Endothelial cell of umbilical vein (primary cell): Measurements from ENCODE around the gene BCAS3. TPM values are rescaled to one million over a fixed set of nuclear protein-coding genes. Genes with fewer than 3 reads are reported as not detected.

Experiments used
- BruUV-seq: library from RNA; stranded (reverse); fragments of 400-500 nt; replicated peaks from 2 replicates; lab custom pipeline; 2021; lab: Mats Ljungman, UMichigan
- CTCF ChIA-PET: fragments of 300-600, 350-600 bp; sonication (Branson Sonifier 250); formaldehyde crosslinking; loops from one replicate; lab custom pipeline; 2021; ENCODE audit warnings: antibody characterized with exemption, inconsistent platforms; lab: Charles Lee
- POLR2A ChIA-PET: fragments of 300-600, 350-600 bp; sonication (Branson Sonifier 250); formaldehyde crosslinking; loops from one replicate; lab custom pipeline; 2021; ENCODE audit warnings: antibody characterized with exemption, inconsistent platforms; lab: Charles Lee
- DNase-seq: peaks from one replicate; pipeline ENCODE4 v3.0.0-alpha.2; 2011; ENCODE audit warnings: low read depth, low spot score
- FAIRE-seq: peaks from 2 replicates; lab custom pipeline; 2011; peaks lifted over from hg19 to GRCh38; lab: Jason Lieb, UNC
- H2AFZ ChIP-seq: 2 replicates; pipeline ENCODE4 v1.6.0; 2012; ENCODE audit warnings: low read depth, low read length, control low read depth, inconsistent platforms
- H3K27ac ChIP-seq: 2 replicates; pipeline ENCODE4 v1.5.1; 2011; ENCODE audit warnings: low read depth, mild to moderate bottlenecking, control low read depth, low read length, moderate library complexity; ENCODE audit not compliant: insufficient read depth
- H3K27me3 ChIP-seq, 2 experiments: 2 replicates each; pipeline versions ENCODE4 v1.6.0 to v1.6.1; 2011; ENCODE audit warnings: low read length in 2 of 2, mixed read lengths in 1 of 2; ENCODE audit not compliant: control insufficient read depth in 2 of 2, insufficient read depth in 2 of 2
- H3K36me3 ChIP-seq, 2 experiments: 2 replicates in 1 of 2; 3 replicates in 1 of 2; pipeline ENCODE4 v1.5.1; 2011; ENCODE audit warnings: low read length in 2 of 2, mild to moderate bottlenecking in 1 of 2, moderate library complexity in 1 of 2; ENCODE audit not compliant: control insufficient read depth in 2 of 2, insufficient read depth in 2 of 2; ENCODE audit errors: extremely low read depth in 1 of 2
- H3K4me1 ChIP-seq: 3 replicates; pipeline ENCODE4 v1.5.1; 2011; ENCODE audit warnings: mild to moderate bottlenecking, low read length; ENCODE audit not compliant: control insufficient read depth, insufficient read depth; ENCODE audit errors: extremely low read depth
- H3K4me2 ChIP-seq: 2 replicates; pipeline ENCODE4 v1.6.1; 2011; ENCODE audit warnings: low read length, control low read depth, mixed read lengths; ENCODE audit not compliant: insufficient read depth
- H3K4me3 ChIP-seq, 3 experiments: fragments of 200-600 bp in 1 of 3; sonication (generic), shearing (Covaris generic) in 1 of 3; replicated peaks in 1 of 3; 2 replicates each; pipeline ENCODE4 v1.5.1; 2011 to 2016; ENCODE audit warnings: control low read depth in 3 of 3, low read length in 3 of 3, mild to moderate bottlenecking in 2 of 3, inconsistent platforms in 1 of 3, low read depth in 1 of 3, moderate library complexity in 1 of 3; ENCODE audit not compliant: insufficient read depth in 1 of 3
- H3K79me2 ChIP-seq: 2 replicates; pipeline ENCODE4 v1.6.0; 2012; ENCODE audit warnings: low read length, inconsistent platforms; ENCODE audit not compliant: control insufficient read depth, insufficient read depth
- H3K9ac ChIP-seq: replicated peaks from 2 replicates; pipeline ENCODE3; 2011; ENCODE audit warnings: low read length, control low read depth; ENCODE audit not compliant: insufficient read depth; ENCODE audit errors: extremely low read depth
- H3K9me1 ChIP-seq: replicated peaks from 3 replicates; pipeline ENCODE4 v1.6.0; 2011; ENCODE audit warnings: mild to moderate bottlenecking, low read length; ENCODE audit not compliant: control insufficient read depth, insufficient read depth; ENCODE audit errors: extremely low read depth
- H3K9me3 ChIP-seq: replicated peaks from 2 replicates; pipeline ENCODE4 v1.5.1; 2012; ENCODE audit warnings: low read length, inconsistent platforms; ENCODE audit not compliant: control insufficient read depth, insufficient read depth
- H4K20me1 ChIP-seq: replicated peaks from 2 replicates; pipeline ENCODE3; 2011; ENCODE audit warnings: mild to moderate bottlenecking, low read length; ENCODE audit not compliant: control insufficient read depth, insufficient read depth; ENCODE audit errors: extremely low read depth
- EZH2 ChIP-seq: IDR thresholded peaks from 2 replicates; pipeline ENCODE4 v1.6.1; 2012; ENCODE audit warnings: borderline replicate concordance, low read depth, mild to moderate bottlenecking, moderate library complexity, low read length, inconsistent platforms; ENCODE audit not compliant: severe bottlenecking
- FOS ChIP-seq: IDR thresholded peaks from 2 replicates; pipeline ENCODE4 v1.6.1; 2011; ENCODE audit warnings: mild to moderate bottlenecking, low read length, moderate library complexity, borderline replicate concordance; ENCODE audit not compliant: insufficient read depth
- GATA2 ChIP-seq: IDR thresholded peaks from 2 replicates; pipeline ENCODE4 v1.7.0; 2011; ENCODE audit warnings: low read depth, mild to moderate bottlenecking, moderate library complexity, mixed read lengths, low read length; ENCODE audit not compliant: insufficient read length, insufficient read depth
- JUN ChIP-seq: IDR thresholded peaks from 2 replicates; pipeline ENCODE4 v1.6.1; 2011; ENCODE audit warnings: borderline replicate concordance, low read depth; ENCODE audit not compliant: insufficient read length, insufficient read depth
- MYC ChIP-seq: IDR thresholded peaks from one replicate; pipeline ENCODE4 v1.6.1; 2011; ENCODE audit warnings: mild to moderate bottlenecking, low read depth, low read length
- POLR2A ChIP-seq: IDR thresholded peaks from 2 replicates; pipeline ENCODE4 v1.6.1; 2012; ENCODE audit warnings: low read depth, mild to moderate bottlenecking, control low read depth, low read length
- POLR2AphosphoS5 ChIP-seq: IDR thresholded peaks from 2 replicates; pipeline ENCODE4 v1.6.1; 2012; ENCODE audit warnings: low read depth, mild to moderate bottlenecking, control low read depth, low read length, moderate library complexity; ENCODE audit not compliant: insufficient read depth
- dilution Hi-C: fragments of 300-500 bp; cut with MboI; formaldehyde crosslinking; loops from one replicate; pipeline ENCODE4 v1.15.0; 2019; ENCODE audit warnings: low sequenced_read_pairs; ENCODE audit not compliant: extremely low pct_ligation_motif_present
- intact Hi-C: fragments of 100-400 bp; cut with micrococcal nuclease; formaldehyde crosslinking; loops from one replicate; pipeline ENCODE4 v1.10.0; 2022
- polyA plus RNA-seq, 4 experiments: library from polyadenylated mRNA; depleted of rRNA in 3 of 4; stranded (reverse) in 3 of 4; unstranded in 1 of 4; fragments of >200 nt; gene quantifications; 2 replicates each; pipeline versions ENCODE4 v1.2.1 to v1.2.3, GENCODE V29; 2011 to 2012; ENCODE audit warnings: missing spikeins in 1 of 4
- total RNA-seq: library from RNA; stranded (reverse); gene quantifications from 2 replicates; pipeline ENCODE4 v1.2.3, GENCODE V29; 2021
- TF ChIP-seq, protein P1 (sequence below): IDR thresholded peaks from 2 replicates; pipeline ENCODE4 v1.6.1; 2011; ENCODE audit not compliant: insufficient read depth, insufficient read length
- TF ChIP-seq, protein P2 (sequence below), 2 donors: IDR thresholded peaks; 1 replicate in 1 of 2; 2 replicates in 1 of 2; pipeline ENCODE4 v1.5.1; 2011; ENCODE audit warnings: low read length in 2 of 2, mild to moderate bottlenecking in 2 of 2, moderate library complexity in 2 of 2, control low read depth in 1 of 2, inconsistent platforms in 1 of 2, low read depth in 1 of 2; ENCODE audit not compliant: insufficient read depth in 1 of 2; ENCODE audit errors: extremely low read depth in 1 of 2

Gene BCAS3
- total and polyA plus RNA-seq, 2 donors (not counting 3 experiments of a cell fraction or from before 2014, with no cell fraction given): 8.2 to 16.0 TPM

DNA sequence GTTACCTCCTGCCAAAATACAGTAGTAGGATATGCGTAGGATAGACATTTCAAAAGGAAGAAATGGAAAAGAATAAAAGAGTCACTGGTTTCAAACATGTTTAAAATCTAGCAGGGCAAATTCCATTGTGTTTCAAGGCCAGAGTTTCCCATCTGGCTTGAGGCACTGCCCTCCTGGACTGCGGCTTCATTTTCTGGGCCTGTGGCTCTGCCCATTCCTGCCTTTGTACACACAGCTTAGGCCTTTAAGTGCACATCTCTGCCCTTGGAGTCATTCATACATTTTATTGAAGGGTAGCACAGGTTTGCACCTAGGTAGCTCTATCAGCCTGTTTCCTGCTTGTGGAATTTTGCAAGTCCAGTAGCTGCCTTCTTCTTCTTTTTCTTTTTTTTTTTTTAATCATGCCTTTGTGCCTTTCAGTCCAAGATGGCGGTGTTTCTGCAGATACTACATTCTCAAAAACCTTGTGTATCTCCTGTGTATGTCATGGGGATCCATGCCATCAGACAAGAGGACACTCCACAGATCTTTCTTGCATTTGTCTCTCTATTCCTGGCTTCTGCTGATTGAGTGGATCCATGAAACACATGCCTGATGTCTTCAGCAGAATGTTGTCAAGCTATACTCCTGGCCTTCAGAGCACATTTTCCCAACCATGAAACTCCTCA lies 282.9 kb downstream of the BCAS3 start:
- H3K27ac ChIP-seq: no peak overlapping the region
- H3K4me2 ChIP-seq: no peak overlapping the region
- ChIA-PET CTCF (interaction anchor here (1.0 kb wide), 1 partner anchor 21 kb away, joined by 3 read pairs; no protein-coding TSS in a partner anchor), POLR2A (no interaction called here)
- H4K20me1 ChIP-seq: no peaks in the 10 kb centered on the region
- DNase-seq: no peak
- intact Hi-C loops (no loop called here), dilution Hi-C loops (no loop called here)
- H3K27me3 ChIP-seq: no peaks in the 10 kb centered on the region
- H3K36me3 ChIP-seq: no peaks in the 10 kb centered on the region
- H2AFZ ChIP-seq: no peak overlapping the region
- H3K9ac ChIP-seq: no peak overlapping the region
- H3K79me2 ChIP-seq: no peaks in the 10 kb centered on the region
- H3K4me1 ChIP-seq: no peaks in the 10 kb centered on the region
- BruUV-seq: no TSS peak
- no peaks in the 10 kb centered on the region for H3K9me1 ChIP-seq
- no peak for FAIRE-seq
- H3K9me3 ChIP-seq: no peaks in the 10 kb centered on the region
- H3K4me3 ChIP-seq: no peak overlapping the region
- TF ChIP-seq FOS (no peak), POLR2AphosphoS5 (no peak), POLR2A (no peak), GATA2 (no peak), EZH2 (no peak), MYC (no peak), JUN (no peak)
- TF ChIP-seq, protein P1, sequence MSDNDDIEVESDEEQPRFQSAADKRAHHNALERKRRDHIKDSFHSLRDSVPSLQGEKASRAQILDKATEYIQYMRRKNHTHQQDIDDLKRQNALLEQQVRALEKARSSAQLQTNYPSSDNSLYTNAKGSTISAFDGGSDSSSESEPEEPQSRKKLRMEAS: no peak
- TF ChIP-seq, protein P2, sequence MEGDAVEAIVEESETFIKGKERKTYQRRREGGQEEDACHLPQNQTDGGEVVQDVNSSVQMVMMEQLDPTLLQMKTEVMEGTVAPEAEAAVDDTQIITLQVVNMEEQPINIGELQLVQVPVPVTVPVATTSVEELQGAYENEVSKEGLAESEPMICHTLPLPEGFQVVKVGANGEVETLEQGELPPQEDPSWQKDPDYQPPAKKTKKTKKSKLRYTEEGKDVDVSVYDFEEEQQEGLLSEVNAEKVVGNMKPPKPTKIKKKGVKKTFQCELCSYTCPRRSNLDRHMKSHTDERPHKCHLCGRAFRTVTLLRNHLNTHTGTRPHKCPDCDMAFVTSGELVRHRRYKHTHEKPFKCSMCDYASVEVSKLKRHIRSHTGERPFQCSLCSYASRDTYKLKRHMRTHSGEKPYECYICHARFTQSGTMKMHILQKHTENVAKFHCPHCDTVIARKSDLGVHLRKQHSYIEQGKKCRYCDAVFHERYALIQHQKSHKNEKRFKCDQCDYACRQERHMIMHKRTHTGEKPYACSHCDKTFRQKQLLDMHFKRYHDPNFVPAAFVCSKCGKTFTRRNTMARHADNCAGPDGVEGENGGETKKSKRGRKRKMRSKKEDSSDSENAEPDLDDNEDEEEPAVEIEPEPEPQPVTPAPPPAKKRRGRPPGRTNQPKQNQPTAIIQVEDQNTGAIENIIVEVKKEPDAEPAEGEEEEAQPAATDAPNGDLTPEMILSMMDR (IDR thresholded peaks at IDR 0.05; ENCODE audit: extremely low read depth in 1 of 2, insufficient read depth in 1 of 2, low read depth in 1 of 2, low read length in 2 of 2): no peak
